ENCODE results near the gene HARBI1.

HARBI1 gene

GRCh38 chr11:46597609-46598219 lies 19.3 kb downstream of the HARBI1 start:
- no peak overlapping the region for H3K4me2 ChIP-seq (ENCODE audit: low read length)
- H3K4me3 ChIP-seq (ENCODE audit: low read depth, low read length): no peak overlapping the region
- no peaks in the 10 kb centered on the region for H3K27me3 ChIP-seq (ENCODE audit: control insufficient read depth, insufficient read depth, low read length)
- H3K36me3 ChIP-seq (ENCODE audit: control insufficient read depth, insufficient read depth, low read length): no peaks in the 10 kb centered on the region
- TF ChIP-seq CTCF (IDR thresholded peaks at IDR 0.05): no peak
- H3K9me3 ChIP-seq (ENCODE audit: control insufficient read depth, low read length): no peaks in the 10 kb centered on the region
- no peak overlapping the region for H2AFZ ChIP-seq
- H3K4me1 ChIP-seq: peaks cover 6% of the 10 kb centered on the region
- H3K9ac ChIP-seq: no peak overlapping the region
- H3K79me2 ChIP-seq: peaks cover 9% of the 10 kb centered on the region
- no peak overlapping the region for H3K27ac ChIP-seq

GRCh38 chr11:46597155-46597554 lies 19.9 kb downstream of the HARBI1 start:
- Histone ChIP-seq H3K4me1 (peaks cover 10% of the 10 kb centered on the region), H3K4me3 (ENCODE audit: low read depth, low read length) (no peak overlapping the region), H3K27ac (no peak overlapping the region), H3K36me3 (ENCODE audit: control insufficient read depth, insufficient read depth, low read length) (no peaks in the 10 kb centered on the region), H3K4me2 (ENCODE audit: low read length) (no peak overlapping the region), H3K9me3 (ENCODE audit: control insufficient read depth, low read length) (no peaks in the 10 kb centered on the region), H3K79me2 (peaks cover 11% of the 10 kb centered on the region), H2AFZ (no peak overlapping the region), H3K9ac (no peak overlapping the region), H3K27me3 (ENCODE audit: control insufficient read depth, insufficient read depth, low read length) (no peaks in the 10 kb centered on the region)
- TF ChIP-seq CTCF (IDR thresholded peaks at IDR 0.05): no peak

- peak overlapping the region; percentile 81 for H2AFZ ChIP-seq
- no peak overlapping the region for H3K4me2 ChIP-seq (ENCODE audit: low read length)
- no peak overlapping the region for H3K9ac ChIP-seq
- H3K79me2 ChIP-seq: peaks cover 13% of the 10 kb centered on the region
- no peaks in the 10 kb centered on the region for H3K27me3 ChIP-seq (ENCODE audit: control insufficient read depth, insufficient read depth, low read length)
- H3K4me3 ChIP-seq (ENCODE audit: low read depth, low read length): no peak overlapping the region
- TF ChIP-seq CTCF (IDR thresholded peaks at IDR 0.05): no peak
- no peak overlapping the region for H3K27ac ChIP-seq
- no peaks in the 10 kb centered on the region for H3K36me3 ChIP-seq (ENCODE audit: control insufficient read depth, insufficient read depth, low read length)
- H3K9me3 ChIP-seq (ENCODE audit: control insufficient read depth, low read length): no peaks in the 10 kb centered on the region
- H3K4me1 ChIP-seq: peaks cover 12% of the 10 kb centered on the region
These were observed 22.2 kb downstream of the HARBI1 start for GRCh38 chr11:46594785-46595184.

GRCh38 chr11:46594374-46594700 lies 22.7 kb downstream of the HARBI1 start:
- Histone ChIP-seq H3K4me3 (ENCODE audit: low read depth, low read length) (peak overlapping the region; percentile 77), H3K27ac (peak overlapping the region; percentile 80), H3K79me2 (peaks cover 15% of the 10 kb centered on the region), H3K36me3 (ENCODE audit: control insufficient read depth, insufficient read depth, low read length) (no peaks in the 10 kb centered on the region), H3K4me2 (ENCODE audit: low read length) (peak overlapping the region; percentile 67), H2AFZ (peak overlapping the region; percentile 81), H3K4me1 (peaks cover 12% of the 10 kb centered on the region), H3K27me3 (ENCODE audit: control insufficient read depth, insufficient read depth, low read length) (no peaks in the 10 kb centered on the region), H3K9me3 (ENCODE audit: control insufficient read depth, low read length) (no peaks in the 10 kb centered on the region), H3K9ac (no peak overlapping the region)
- TF ChIP-seq CTCF (IDR thresholded peaks at IDR 0.05): no peak

All from parathyroid adenoma (tissue), 2 donors.